Bronchial epithelial cell (primary cell): ENCODE results near the gene PRKCH. TPM values are rescaled to one million over a fixed set of nuclear protein-coding genes. Genes with fewer than 3 reads are reported as not detected.

Experiments used
- DNase-seq: peaks from one replicate; pipeline ENCODE4 v3.0.0-alpha.2; 2010; ENCODE audit warnings: low read depth
- FAIRE-seq: peaks from 2 replicates; lab custom pipeline; 2011; peaks lifted over from hg19 to GRCh38; lab: Jason Lieb, UNC
- H3K27me3 ChIP-seq: 2 replicates; pipeline ENCODE4 v1.5.1; 2011; ENCODE audit warnings: low read length; ENCODE audit not compliant: control insufficient read depth, insufficient read depth
- H3K36me3 ChIP-seq: 2 replicates; pipeline ENCODE4 v1.5.1; 2011; ENCODE audit warnings: low read length; ENCODE audit not compliant: control insufficient read depth, insufficient read depth
- H3K4me3 ChIP-seq: 2 replicates; pipeline ENCODE4 v1.5.1; 2011; ENCODE audit warnings: mild to moderate bottlenecking, low read depth, low read length, control low read depth
- total RNA-seq: library from RNA; depleted of rRNA; stranded (reverse); fragments of >200 nt; gene quantifications from 2 replicates; pipeline ENCODE4 v1.2.1, GENCODE V29; 2014
- TF ChIP-seq, protein P1 (sequence below): IDR thresholded peaks from 2 replicates; pipeline ENCODE4 v1.5.1; 2011; ENCODE audit warnings: mild to moderate bottlenecking, moderate library complexity, low read length, control low read depth, inconsistent platforms; ENCODE audit not compliant: insufficient read depth, severe bottlenecking

The PRKCH gene
- total RNA-seq, 1 donor from 2014 or later = 24.5 TPM

DNA sequence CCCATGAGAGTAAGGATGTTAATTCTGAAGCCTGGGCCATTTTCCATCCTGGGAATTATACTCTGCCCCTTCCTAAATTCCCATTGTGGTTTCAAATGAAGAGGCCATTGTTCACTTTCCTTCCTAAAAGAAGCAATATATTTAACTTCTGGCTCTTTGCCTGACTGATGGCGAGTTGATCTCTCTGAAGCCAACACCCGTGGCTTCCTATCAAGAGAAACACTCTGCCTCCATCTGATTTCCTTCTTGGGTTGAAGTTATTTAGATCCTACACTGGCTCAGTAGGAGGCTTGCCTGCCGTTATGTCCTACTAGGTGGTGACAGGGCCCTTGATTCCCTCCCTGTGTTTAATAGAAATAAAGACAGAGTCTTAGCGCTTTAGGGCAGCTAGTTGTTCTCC lies 97.4 kb downstream of the PRKCH start:
- FAIRE-seq = no peak
- no peaks in the 10 kb centered on the region for H3K27me3 ChIP-seq
- TF ChIP-seq, protein P1, sequence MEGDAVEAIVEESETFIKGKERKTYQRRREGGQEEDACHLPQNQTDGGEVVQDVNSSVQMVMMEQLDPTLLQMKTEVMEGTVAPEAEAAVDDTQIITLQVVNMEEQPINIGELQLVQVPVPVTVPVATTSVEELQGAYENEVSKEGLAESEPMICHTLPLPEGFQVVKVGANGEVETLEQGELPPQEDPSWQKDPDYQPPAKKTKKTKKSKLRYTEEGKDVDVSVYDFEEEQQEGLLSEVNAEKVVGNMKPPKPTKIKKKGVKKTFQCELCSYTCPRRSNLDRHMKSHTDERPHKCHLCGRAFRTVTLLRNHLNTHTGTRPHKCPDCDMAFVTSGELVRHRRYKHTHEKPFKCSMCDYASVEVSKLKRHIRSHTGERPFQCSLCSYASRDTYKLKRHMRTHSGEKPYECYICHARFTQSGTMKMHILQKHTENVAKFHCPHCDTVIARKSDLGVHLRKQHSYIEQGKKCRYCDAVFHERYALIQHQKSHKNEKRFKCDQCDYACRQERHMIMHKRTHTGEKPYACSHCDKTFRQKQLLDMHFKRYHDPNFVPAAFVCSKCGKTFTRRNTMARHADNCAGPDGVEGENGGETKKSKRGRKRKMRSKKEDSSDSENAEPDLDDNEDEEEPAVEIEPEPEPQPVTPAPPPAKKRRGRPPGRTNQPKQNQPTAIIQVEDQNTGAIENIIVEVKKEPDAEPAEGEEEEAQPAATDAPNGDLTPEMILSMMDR = no peak
- no peak overlapping the region for H3K4me3 ChIP-seq
- no peaks in the 10 kb centered on the region for H3K36me3 ChIP-seq
- no peak for DNase-seq

DNA sequence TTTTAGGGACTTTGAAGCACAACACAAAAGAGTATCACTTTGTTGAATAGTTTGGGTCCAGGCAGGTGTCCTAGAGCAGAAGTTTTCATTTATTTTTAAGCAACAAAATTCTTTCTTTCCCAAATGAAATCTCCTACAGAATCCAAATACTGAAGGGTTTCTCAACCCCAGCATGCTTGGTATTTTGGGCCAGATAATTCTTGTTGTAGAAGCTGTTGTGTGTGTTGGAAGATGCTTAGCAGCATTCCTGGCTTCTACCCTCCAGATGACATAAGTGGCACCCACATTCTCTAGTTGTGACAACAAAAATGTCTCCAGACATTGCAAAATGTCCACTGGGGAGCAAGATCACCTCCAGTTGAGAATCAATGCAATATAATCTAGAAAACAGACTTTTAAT lies 97.8 kb downstream of the PRKCH start:
- DNase-seq = no peak
- FAIRE-seq = no peak
- Histone ChIP-seq H3K4me3 (no peak overlapping the region), H3K27me3 (no peaks in the 10 kb centered on the region), H3K36me3 (no peaks in the 10 kb centered on the region)
- TF ChIP-seq, protein P1 = no peak

DNA sequence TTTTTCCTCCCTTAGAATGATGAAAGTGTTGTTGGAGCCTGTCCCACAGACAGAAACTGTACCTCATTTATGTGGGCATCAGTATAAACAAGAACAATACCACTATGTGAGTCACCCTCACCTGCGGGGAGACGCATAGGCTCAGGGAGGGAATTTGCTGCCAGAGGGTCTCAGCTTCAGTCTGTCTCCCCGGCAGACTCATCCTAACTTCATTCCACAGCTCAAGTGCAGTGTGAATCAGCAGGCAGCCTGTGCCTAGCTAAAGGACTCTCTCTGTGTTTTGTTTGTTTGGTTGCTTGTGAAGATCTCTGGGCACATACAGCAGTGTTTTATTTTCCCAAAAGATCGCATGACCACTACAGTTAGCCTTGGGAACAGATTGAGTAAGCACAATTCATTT lies 98.9 kb downstream of the PRKCH start:
- TF ChIP-seq, protein P1 = no peak

DNA sequence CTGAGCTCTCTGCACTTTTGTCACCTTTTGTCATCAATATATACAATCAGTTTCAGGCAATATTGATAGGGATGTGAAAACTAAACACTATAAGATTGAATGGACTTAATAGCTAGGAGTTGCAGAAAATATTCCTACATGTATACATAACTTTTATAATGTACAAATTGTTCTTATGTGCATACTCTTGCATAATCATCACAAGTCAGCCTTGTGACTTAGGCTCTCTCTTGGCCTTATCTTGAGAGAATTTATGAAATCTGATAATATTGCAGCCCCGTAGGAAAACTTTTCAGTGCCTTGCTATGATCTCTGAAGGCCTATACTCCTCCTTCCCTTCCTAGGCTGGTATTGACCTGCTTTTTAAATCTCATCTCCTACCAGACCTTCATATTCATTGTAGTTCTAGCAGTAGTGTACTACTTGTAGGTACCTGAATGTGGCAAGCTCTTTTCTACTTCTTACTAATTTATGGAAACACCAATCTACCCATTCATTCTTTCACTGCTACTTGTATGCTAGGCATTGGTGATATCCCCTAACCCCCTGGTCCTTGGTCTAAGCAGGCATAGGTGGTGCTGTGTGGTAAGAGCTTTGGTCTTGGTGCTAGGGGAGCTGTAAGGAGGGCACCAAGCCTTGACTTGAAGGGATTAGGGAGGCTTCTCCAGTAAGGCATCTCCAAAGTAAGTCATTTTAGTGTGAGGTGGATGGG lies 100.0 kb downstream of the PRKCH start:
- TF ChIP-seq, protein P1 = no peak
- Histone ChIP-seq H3K27me3 (no peaks in the 10 kb centered on the region), H3K4me3 (no peak overlapping the region), H3K36me3 (no peaks in the 10 kb centered on the region)
- FAIRE-seq (no peak), DNase-seq (peak; percentile 13)

More for the DNA sequence above, 98.9 kb downstream of the PRKCH start:
- no peaks in the 10 kb centered on the region for H3K27me3 ChIP-seq
- no peak overlapping the region for H3K4me3 ChIP-seq
- peak; percentile 94 for DNase-seq
- no peaks in the 10 kb centered on the region for H3K36me3 ChIP-seq
- FAIRE-seq = peak; percentile 58

DNA sequence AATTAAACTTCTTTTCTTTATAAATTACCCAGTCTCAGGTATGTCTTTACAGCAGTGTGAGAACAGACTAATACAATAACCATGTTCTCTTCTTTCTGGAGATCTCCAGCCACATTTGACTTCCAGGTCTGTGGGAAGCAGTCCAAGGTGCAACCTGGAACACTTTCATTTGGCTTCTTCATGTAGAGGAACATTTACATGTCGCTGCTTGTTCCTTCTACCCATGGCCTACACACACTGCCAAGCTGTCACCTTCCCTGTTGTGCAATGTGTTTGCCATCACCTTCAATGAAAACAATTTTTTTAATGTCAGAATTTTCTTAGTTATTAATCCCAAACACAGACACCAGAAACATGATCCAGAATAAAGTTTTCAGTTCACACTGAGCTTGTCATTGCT lies 104.7 kb downstream of the PRKCH start:
- FAIRE-seq = no peak
- H3K36me3 ChIP-seq = no peaks in the 10 kb centered on the region
- no peaks in the 10 kb centered on the region for H3K27me3 ChIP-seq
- peak; percentile 84 for DNase-seq
- H3K4me3 ChIP-seq = no peak overlapping the region
- TF ChIP-seq, protein P1 = no peak

DNA sequence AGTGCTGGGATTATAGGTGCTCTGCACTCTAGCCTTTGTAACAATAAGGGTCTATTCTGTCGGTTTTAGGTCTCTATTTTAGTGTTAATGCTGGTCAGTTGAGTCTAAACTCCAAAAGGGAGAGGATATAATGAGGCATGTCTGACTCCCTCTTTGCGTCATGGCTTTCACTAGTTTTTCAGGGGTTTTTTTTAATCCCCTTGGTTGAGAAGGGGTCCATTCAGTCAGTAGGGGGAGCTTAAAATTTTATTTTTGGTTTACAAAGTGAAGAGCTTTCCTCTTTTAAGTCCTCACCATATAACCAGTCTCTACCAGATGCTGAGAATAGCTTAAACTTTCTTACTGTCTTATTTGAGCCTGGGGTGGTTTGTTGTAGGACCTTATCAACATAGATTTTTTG lies 106.9 kb downstream of the PRKCH start:
- no peak for DNase-seq
- H3K4me3 ChIP-seq = no peak overlapping the region
- TF ChIP-seq, protein P1 = no peak
- no peaks in the 10 kb centered on the region for H3K27me3 ChIP-seq
- FAIRE-seq = no peak
- H3K36me3 ChIP-seq = no peaks in the 10 kb centered on the region
